WTC11 (cell line): ENCODE measurements around the gene SMAD3.

Source experiments
- CTCF ChIP-seq: fragments of 200-600 bp; IDR thresholded peaks from 2 replicates; pipeline ENCODE4 v1.8.0; 2022; ENCODE audit warnings: antibody characterized with exemption
- ZNF138 ChIP-seq: sonication (generic); formaldehyde crosslinking; conservative IDR thresholded peaks from 2 replicates; pipeline ENCODE4 v1.8.1; 2022; ENCODE audit warnings: mild to moderate bottlenecking, moderate library complexity, missing genetic modification reagents

GRCh38 chr15:67156426-67156825, 91.0 kb downstream of the SMAD3 start:
- TF ChIP-seq ZNF138 (CRISPR knock-in tag) (no peak), CTCF (no peak)
